Panc1 (cell line): ENCODE data around the gene CHN1. TPM values are rescaled to one million over a fixed set of nuclear protein-coding genes. Genes with fewer than 3 reads are reported as not detected.

ENCODE experiments used
- ATAC-seq: fragments of 200-7000 bp; cut with Tn5 transposase; 2 replicates; pipeline ENCODE4 v1.9.1; 2020; ENCODE audit warnings: mild to moderate bottlenecking, moderate library complexity
- BruUV-seq: library from RNA; stranded (reverse); fragments of 400-500 nt; replicated peaks from 2 replicates; lab custom pipeline; 2021; lab: Mats Ljungman, UMichigan
- CTCF ChIA-PET: fragments of 300-600 bp; sonication (Branson Sonifier 250); formaldehyde crosslinking; loops from one replicate; lab custom pipeline; 2022; ENCODE audit warnings: antibody characterized with exemption; lab: Charles Lee
- POLR2A ChIA-PET: fragments of 300-600 bp; sonication (Branson Sonifier 250); formaldehyde crosslinking; loops from one replicate; lab custom pipeline; 2022; ENCODE audit warnings: antibody characterized with exemption; lab: Charles Lee
- DNase-seq: peaks from one replicate; pipeline ENCODE4 v3.0.0-alpha.2; 2010; ENCODE audit warnings: low read depth, low spot score
- H3K27ac ChIP-seq: 2 replicates; pipeline ENCODE4 v1.5.1; 2011; ENCODE audit warnings: mild to moderate bottlenecking, low read length, inconsistent platforms
- H3K27me3 ChIP-seq: fragments of 200-500 bp; sonication (Bioruptor generic); 2 replicates; pipeline ENCODE4 v1.6.0; 2014; ENCODE audit warnings: low read length, inconsistent platforms; ENCODE audit not compliant: control insufficient read depth, insufficient read depth
- H3K36me3 ChIP-seq: fragments of 200-500 bp; sonication (Bioruptor generic); 2 replicates; pipeline ENCODE4 v1.5.1; 2014; ENCODE audit warnings: inconsistent platforms, mild to moderate bottlenecking, low read length, moderate library complexity; ENCODE audit not compliant: control insufficient read depth, insufficient read depth
- H3K4me1 ChIP-seq: 2 replicates; pipeline ENCODE4 v1.5.1; 2011; ENCODE audit warnings: inconsistent platforms, mild to moderate bottlenecking, low read length, moderate library complexity; ENCODE audit not compliant: control insufficient read depth, insufficient read depth
- H3K4me3 ChIP-seq, 2 experiments: 2 replicates each; pipeline ENCODE4 v1.5.1; 2011 to 2012; ENCODE audit warnings: low read depth in 2 of 2, low read length in 2 of 2, mild to moderate bottlenecking in 2 of 2, inconsistent platforms in 1 of 2, moderate library complexity in 1 of 2
- H3K9me3 ChIP-seq: fragments of 200-500 bp; sonication (Bioruptor generic); 2 replicates; pipeline ENCODE4 v1.5.1; 2014; ENCODE audit warnings: low read depth, mild to moderate bottlenecking, inconsistent platforms, low read length, moderate library complexity; ENCODE audit not compliant: control insufficient read depth, insufficient read depth
- CTCF ChIP-seq: fragments of 450-650 bp; IDR thresholded peaks from 2 replicates; pipeline ENCODE4 v1.5.1; 2017; ENCODE audit warnings: mild to moderate bottlenecking
- POLR2AphosphoS5 ChIP-seq: IDR thresholded peaks from 2 replicates; pipeline ENCODE4 v1.6.1; 2012; ENCODE audit warnings: mild to moderate bottlenecking, low read depth, low read length, moderate library complexity
- REST ChIP-seq, 2 experiments: IDR thresholded peaks; 2 replicates each; pipeline ENCODE4 v1.6.1; 2011 to 2012; ENCODE audit warnings: low read depth in 2 of 2, control low read depth in 1 of 2, low read length in 1 of 2, mild to moderate bottlenecking in 1 of 2, moderate library complexity in 1 of 2; ENCODE audit not compliant: insufficient read depth in 1 of 2
- SIN3A ChIP-seq: IDR thresholded peaks from 2 replicates; pipeline ENCODE4 v1.6.1; 2012; ENCODE audit warnings: low read depth, mild to moderate bottlenecking, low read length, moderate library complexity, borderline replicate concordance; ENCODE audit not compliant: insufficient read depth
- TCF7L2 ChIP-seq: IDR thresholded peaks from 2 replicates; pipeline ENCODE4 v1.6.1; 2011; ENCODE audit warnings: mild to moderate bottlenecking, low read depth, low read length, inconsistent platforms
- in situ Hi-C: cut with HindIII; loops from 2 replicates; pipeline ENCODE4 v1.10.0; 2016; ENCODE audit warnings: low sequenced_read_pairs, low pct_unique_long_range_greater_than_20kb
- intact Hi-C: fragments of 100-400 bp; cut with micrococcal nuclease; formaldehyde crosslinking; loops from one replicate; pipeline ENCODE4 v1.10.0; 2022; ENCODE audit not compliant: unreplicated experiment
- total RNA-seq: library from RNA; stranded (reverse); gene quantifications from one replicate; pipeline ENCODE4 v1.2.1, GENCODE V29; 2021; ENCODE audit not compliant: unreplicated experiment

CHN1 gene
- total RNA-seq, 1 experiment from 2014 or later = 20.8 TPM

GRCh38 chr2:174957050-174957449, 48.1 kb downstream of the CHN1 start:
- ChIA-PET CTCF (no interaction called here), POLR2A (no interaction called here)
- intact Hi-C loops (no loop called here), in situ Hi-C loops (loop anchor here (25.0 kb wide), 1 partner anchor 170 kb away; no protein-coding TSS in a partner anchor)
- Histone ChIP-seq H3K4me1 (peaks cover 5% of the 10 kb centered on the region; the same call in 1 of the 2 replicates), H3K36me3 (no peaks in the 10 kb centered on the region), H3K27me3 (no peaks in the 10 kb centered on the region), H3K4me3 (no peak overlapping the region), H3K27ac (no peak overlapping the region), H3K9me3 (no peaks in the 10 kb centered on the region)
- DNase-seq (no peak), ATAC-seq (no peak)
- TF ChIP-seq REST (IDR thresholded peaks at IDR 0.05; ENCODE audit: insufficient read depth in 1 of 2, low read depth in 2 of 2, low read length in 1 of 2) (no peak), TCF7L2 (no peak), SIN3A (no peak), CTCF (no peak), POLR2AphosphoS5 (no peak)
- BruUV-seq = no TSS peak

- intact Hi-C loops (no loop called here), in situ Hi-C loops (loop anchor here (25.0 kb wide), 1 partner anchor 165 kb away; no protein-coding TSS in a partner anchor)
- DNase-seq = no peak
- POLR2A ChIA-PET = no interaction called here
- no peak for ATAC-seq
- H3K9me3 ChIP-seq = no peaks in the 10 kb centered on the region
- no TSS peak for BruUV-seq
- CTCF ChIA-PET = no interaction called here
- no peak overlapping the region for H3K4me3 ChIP-seq
- no peaks in the 10 kb centered on the region for H3K4me1 ChIP-seq
- H3K36me3 ChIP-seq = no peaks in the 10 kb centered on the region
- TF ChIP-seq CTCF (no peak), POLR2AphosphoS5 (no peak), REST (IDR thresholded peaks at IDR 0.05; ENCODE audit: insufficient read depth in 1 of 2, low read depth in 2 of 2, low read length in 1 of 2) (no peak), TCF7L2 (no peak), SIN3A (no peak)
- no peaks in the 10 kb centered on the region for H3K27me3 ChIP-seq
- H3K27ac ChIP-seq = no peak overlapping the region
Observed at GRCh38 chr2:174952607-174953006, 52.6 kb downstream of the CHN1 start.
